ENCODE results near the gene TMEM263. TPM values are rescaled to one million over a fixed set of nuclear protein-coding genes. Genes with fewer than 3 reads are reported as not detected.

TMEM263 gene
- 19.6 TPM for total RNA-seq

DNA sequence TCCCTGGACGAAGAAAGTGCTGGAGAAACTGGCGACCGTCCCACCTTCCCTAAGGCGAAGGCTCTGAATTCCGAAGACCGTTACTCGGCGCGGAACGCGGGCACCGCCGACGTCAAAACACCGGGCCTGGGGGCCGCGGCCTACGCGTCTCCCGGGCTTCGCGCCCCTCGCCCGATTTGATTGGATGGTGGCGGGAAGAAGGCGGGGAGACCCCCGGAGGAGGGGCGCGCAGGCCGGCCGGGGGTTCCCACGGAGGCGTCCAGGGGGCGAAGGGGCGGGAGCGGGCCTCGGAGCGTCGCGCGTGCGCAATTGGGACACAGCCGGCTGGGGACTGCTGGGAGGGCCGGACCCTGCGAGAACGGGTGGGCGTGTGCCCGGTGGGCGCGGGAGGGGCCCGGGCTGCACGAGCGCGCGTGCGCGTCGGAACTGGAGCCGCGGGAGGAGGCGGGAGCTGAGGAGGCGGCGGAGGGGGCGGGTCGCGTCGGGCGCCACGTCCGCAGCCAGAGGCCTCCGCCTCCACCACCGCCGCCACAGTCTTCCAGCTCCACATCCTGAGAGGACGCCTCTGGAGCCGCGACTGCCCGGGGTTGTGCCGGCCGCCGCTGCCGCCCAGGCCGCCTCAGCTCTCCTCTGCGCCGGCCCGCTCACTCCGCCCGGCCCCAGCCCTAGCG lies at the start of gene TMEM263:
Gene TMEM263, plus strand, starts transcription at position 531 of the 671 bp plus-strand sequence. CDS start 11,210 bp downstream, outside the sequence.
- Histone ChIP-seq H3K36me3 (no peaks in the 10 kb centered on the region), H3K27ac (peak within 1 kb of the TSS; percentile 99), H3K4me3 (peak within 1 kb of the TSS; percentile 74 to 89), H3K9me3 (no peaks in the 10 kb centered on the region), H3K4me1 (peaks cover 40% of the 10 kb centered on the region), H3K27me3 (no peaks in the 10 kb centered on the region)
- TF ChIP-seq, protein P1, sequence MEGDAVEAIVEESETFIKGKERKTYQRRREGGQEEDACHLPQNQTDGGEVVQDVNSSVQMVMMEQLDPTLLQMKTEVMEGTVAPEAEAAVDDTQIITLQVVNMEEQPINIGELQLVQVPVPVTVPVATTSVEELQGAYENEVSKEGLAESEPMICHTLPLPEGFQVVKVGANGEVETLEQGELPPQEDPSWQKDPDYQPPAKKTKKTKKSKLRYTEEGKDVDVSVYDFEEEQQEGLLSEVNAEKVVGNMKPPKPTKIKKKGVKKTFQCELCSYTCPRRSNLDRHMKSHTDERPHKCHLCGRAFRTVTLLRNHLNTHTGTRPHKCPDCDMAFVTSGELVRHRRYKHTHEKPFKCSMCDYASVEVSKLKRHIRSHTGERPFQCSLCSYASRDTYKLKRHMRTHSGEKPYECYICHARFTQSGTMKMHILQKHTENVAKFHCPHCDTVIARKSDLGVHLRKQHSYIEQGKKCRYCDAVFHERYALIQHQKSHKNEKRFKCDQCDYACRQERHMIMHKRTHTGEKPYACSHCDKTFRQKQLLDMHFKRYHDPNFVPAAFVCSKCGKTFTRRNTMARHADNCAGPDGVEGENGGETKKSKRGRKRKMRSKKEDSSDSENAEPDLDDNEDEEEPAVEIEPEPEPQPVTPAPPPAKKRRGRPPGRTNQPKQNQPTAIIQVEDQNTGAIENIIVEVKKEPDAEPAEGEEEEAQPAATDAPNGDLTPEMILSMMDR (IDR thresholded peaks at IDR 0.05), result no peak
- TF ChIP-seq POLR2A (IDR thresholded peaks at IDR 0.05), result peak in 1 of 2 donors; percentile 96
- peak; percentile 61 to 88 for TF ChIP-seq POLR2AphosphoS5 (IDR thresholded peaks at IDR 0.05; ENCODE audit: insufficient read depth in 1 of 2, low read depth in 1 of 2)
- DNase-seq (ENCODE audit: extremely low spot score in 2 of 2), result peak in 1 of 2 donors; percentile 94
- intact Hi-C loops (cut with DNase I), result loop anchor here (1.0 kb wide), 1 partner anchor 138 kb away; the partner anchor contains the start of gene CRY1

DNA sequence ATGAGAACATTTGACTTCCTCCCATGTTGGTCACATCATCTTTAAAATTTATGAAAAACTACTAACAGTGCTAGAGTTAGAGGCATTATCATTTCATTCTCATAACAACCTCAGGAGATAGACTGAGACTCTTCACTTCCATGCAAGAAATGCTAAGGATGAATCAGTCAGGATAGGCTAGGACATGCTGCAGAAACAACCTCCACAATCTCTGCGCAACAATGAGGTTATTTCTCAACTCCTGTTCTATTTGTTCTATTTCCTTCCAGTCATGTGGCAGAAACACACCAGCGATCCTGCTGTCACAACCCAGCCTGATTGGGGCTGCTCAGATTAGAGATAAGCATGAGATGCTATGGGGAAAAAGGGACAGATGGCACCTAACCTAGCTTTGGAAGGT lies 49.0 kb upstream of the TMEM263 start:
- intact Hi-C loops (cut with DNase I), result no loop called here
- no peak overlapping the region for H3K27ac ChIP-seq
- H3K36me3 ChIP-seq, result no peaks in the 10 kb centered on the region
- no peaks in the 10 kb centered on the region for H3K9me3 ChIP-seq
- no peaks in the 10 kb centered on the region for H3K27me3 ChIP-seq
- no peak overlapping the region for H3K4me3 ChIP-seq
- H3K4me1 ChIP-seq, result peaks cover 10% of the 10 kb centered on the region
- TF ChIP-seq POLR2A (IDR thresholded peaks at IDR 0.05) (no peak), POLR2AphosphoS5 (IDR thresholded peaks at IDR 0.05; ENCODE audit: insufficient read depth in 1 of 2, low read depth in 1 of 2) (no peak)
- TF ChIP-seq, protein P1 (IDR thresholded peaks at IDR 0.05), result no peak
- no peak for DNase-seq (ENCODE audit: extremely low spot score in 2 of 2)

DNA sequence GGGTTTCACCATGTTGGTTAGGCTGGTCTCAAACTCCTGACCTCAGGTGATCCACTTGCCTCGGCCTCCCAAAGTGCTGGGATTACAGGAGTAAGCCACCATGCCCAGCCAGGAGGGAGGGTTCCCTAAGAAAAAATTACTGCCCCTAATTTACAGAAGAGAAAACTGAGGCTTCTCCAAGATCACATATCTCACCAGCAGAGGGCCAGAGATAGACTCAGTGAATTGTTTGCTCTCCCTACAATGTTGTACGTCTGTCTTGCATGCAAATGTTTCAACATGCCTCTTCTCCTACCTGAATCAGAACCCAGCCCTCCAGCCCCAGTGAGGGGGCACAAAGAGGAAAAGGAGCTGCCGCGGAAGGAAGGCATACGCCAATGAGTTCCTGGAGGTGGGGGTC lies 48.3 kb upstream of the TMEM263 start:
- Histone ChIP-seq H3K36me3 (no peaks in the 10 kb centered on the region), H3K9me3 (no peaks in the 10 kb centered on the region), H3K27me3 (no peaks in the 10 kb centered on the region), H3K4me1 (peaks cover 10% of the 10 kb centered on the region), H3K4me3 (no peak overlapping the region), H3K27ac (no peak overlapping the region)
- no peak for DNase-seq (ENCODE audit: extremely low spot score in 2 of 2)
- intact Hi-C loops (cut with DNase I), result no loop called here
- TF ChIP-seq, protein P1 (IDR thresholded peaks at IDR 0.05), result no peak
- TF ChIP-seq POLR2AphosphoS5 (IDR thresholded peaks at IDR 0.05; ENCODE audit: insufficient read depth in 1 of 2, low read depth in 1 of 2) (no peak), POLR2A (IDR thresholded peaks at IDR 0.05) (no peak)

DNA sequence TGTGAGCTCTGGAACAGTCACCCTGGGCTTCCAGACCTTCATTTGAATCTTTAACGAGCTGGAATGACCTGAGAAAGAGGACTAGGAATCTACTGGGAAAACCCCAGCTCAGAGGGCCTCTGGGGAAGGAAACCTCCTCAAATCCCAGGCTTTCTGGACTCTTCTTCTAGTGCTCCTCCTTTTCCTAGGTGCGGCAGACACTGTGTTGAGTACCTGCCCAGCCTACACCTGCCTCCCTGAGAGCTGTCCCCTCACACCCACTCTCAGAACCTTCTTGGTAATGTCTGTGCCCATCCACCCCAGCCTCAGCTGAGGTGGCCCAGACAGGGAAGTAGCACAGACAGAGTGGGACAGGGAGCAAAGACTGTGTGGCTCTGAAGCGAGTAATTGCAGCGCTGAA lies 47.9 kb upstream of the TMEM263 start:
- Histone ChIP-seq H3K9me3 (no peaks in the 10 kb centered on the region), H3K27ac (no peak overlapping the region), H3K4me3 (no peak overlapping the region), H3K4me1 (peaks cover 10% of the 10 kb centered on the region), H3K27me3 (no peaks in the 10 kb centered on the region), H3K36me3 (no peaks in the 10 kb centered on the region)
- intact Hi-C loops (cut with DNase I), result no loop called here
- DNase-seq (ENCODE audit: extremely low spot score in 2 of 2), result no peak
- TF ChIP-seq POLR2AphosphoS5 (IDR thresholded peaks at IDR 0.05; ENCODE audit: insufficient read depth in 1 of 2, low read depth in 1 of 2), result no peak
- TF ChIP-seq, protein P1 (IDR thresholded peaks at IDR 0.05), result no peak
- TF ChIP-seq POLR2A (IDR thresholded peaks at IDR 0.05), result no peak

DNA sequence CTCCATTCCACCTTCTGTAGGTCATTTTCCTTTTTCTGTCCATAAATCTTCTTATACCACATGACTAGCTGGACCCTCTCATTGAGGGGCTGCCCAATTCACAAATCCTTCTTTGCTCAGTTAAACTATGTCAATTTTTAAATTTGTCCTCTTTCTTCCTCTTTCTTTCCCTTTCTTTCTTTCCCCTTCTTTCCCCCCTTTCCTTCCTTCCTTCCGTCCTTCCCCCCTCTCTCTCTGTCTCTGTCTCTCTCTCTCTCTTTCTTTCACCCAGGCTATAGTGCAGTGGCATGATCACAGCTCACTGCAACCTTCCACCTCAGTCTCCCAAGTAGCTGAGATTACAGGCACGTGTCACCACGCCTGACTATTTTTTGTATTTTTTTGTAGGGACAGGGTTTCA lies 47.1 kb upstream of the TMEM263 start:
- intact Hi-C loops (cut with DNase I), result no loop called here
- Histone ChIP-seq H3K4me1 (peaks cover 3% of the 10 kb centered on the region), H3K27me3 (no peaks in the 10 kb centered on the region), H3K4me3 (no peak overlapping the region), H3K27ac (no peak overlapping the region), H3K9me3 (no peaks in the 10 kb centered on the region), H3K36me3 (no peaks in the 10 kb centered on the region)
- no peak for TF ChIP-seq POLR2A (IDR thresholded peaks at IDR 0.05)
- TF ChIP-seq, protein P1 (IDR thresholded peaks at IDR 0.05), result no peak
- TF ChIP-seq POLR2AphosphoS5 (IDR thresholded peaks at IDR 0.05; ENCODE audit: insufficient read depth in 1 of 2, low read depth in 1 of 2), result no peak
- DNase-seq (ENCODE audit: extremely low spot score in 2 of 2), result no peak

All from vagina (tissue), 2 donors.